GM18907 (cell line): Measurements from ENCODE around the gene ADGRG6.
"Not testable (repeated sequence)": the region's sequence is repeated elsewhere in the genome, so short reads cannot be mapped to it uniquely, and the experiment has no call there.

Experiments used
- ATAC-seq: cut with Tn5 transposase; IDR thresholded peaks from one replicate; pipeline ENCODE4 v1.9.1; 2021; ENCODE audit warnings: mild to moderate bottlenecking, moderate library complexity; ENCODE audit not compliant: unreplicated experiment

The ADGRG6 gene

GRCh38 chr6:142406131-142406530 lies 104.3 kb downstream of the ADGRG6 start:
- no peak for ATAC-seq

- ATAC-seq, result no peak
Observed at GRCh38 chr6:142407685-142408273, 106.0 kb downstream of the ADGRG6 start.

GRCh38 chr6:142408409-142408808 lies 106.6 kb downstream of the ADGRG6 start:
- ATAC-seq, result no peak

- ATAC-seq, result no peak
Observed at GRCh38 chr6:142409794-142410193, 108.0 kb downstream of the ADGRG6 start.

GRCh38 chr6:142411145-142411544 lies 109.3 kb downstream of the ADGRG6 start:
- no peak for ATAC-seq

GRCh38 chr6:142412241-142412640 lies 110.4 kb downstream of the ADGRG6 start:
- no peak for ATAC-seq

GRCh38 chr6:142412658-142413057 lies 110.9 kb downstream of the ADGRG6 start:
- ATAC-seq, result no peak

GRCh38 chr6:142413111-142413510 lies 111.3 kb downstream of the ADGRG6 start:
- no peak for ATAC-seq

GRCh38 chr6:142414462-142415250 lies 112.8 kb downstream of the ADGRG6 start:
- ATAC-seq, result no peak

- ATAC-seq, result no peak
Observed at GRCh38 chr6:142416179-142416578, 114.4 kb downstream of the ADGRG6 start.

- no peak for ATAC-seq
Observed at GRCh38 chr6:142416686-142417085, 114.9 kb downstream of the ADGRG6 start.

GRCh38 chr6:142417331-142417750 lies 115.5 kb downstream of the ADGRG6 start:
- no peak for ATAC-seq

- no peak for ATAC-seq
Observed at GRCh38 chr6:142419071-142419470, 117.3 kb downstream of the ADGRG6 start.

GRCh38 chr6:142420802-142421201 lies 119.0 kb downstream of the ADGRG6 start:
- ATAC-seq, result no peak

GRCh38 chr6:142421285-142422117 lies 119.7 kb downstream of the ADGRG6 start:
- ATAC-seq, result no peak

GRCh38 chr6:142426444-142427132 lies 124.8 kb downstream of the ADGRG6 start:
- not testable (repeated sequence) for ATAC-seq

- not testable (repeated sequence) for ATAC-seq
Observed at GRCh38 chr6:142428468-142428867, 126.7 kb downstream of the ADGRG6 start.

- no peak for ATAC-seq
Observed at GRCh38 chr6:142429195-142429594, 127.4 kb downstream of the ADGRG6 start.

GRCh38 chr6:142433419-142433818 lies 131.6 kb downstream of the ADGRG6 start:
- no peak for ATAC-seq

- no peak for ATAC-seq
Observed at GRCh38 chr6:142438898-142439297, 137.1 kb downstream of the ADGRG6 start.
